DMS79 (cell line): ENCODE measurements around the gene ASXL1.
"Not testable (repeated sequence)": the region's sequence is repeated elsewhere in the genome, so short reads cannot be mapped to it uniquely, and the experiment has no call there.

Source experiments
- DNase-seq: peaks from one replicate; lab custom pipeline; 2025; lab: John Stamatoyannopoulos, UW

ASXL1 gene

GRCh38 chr20:32407131-32407750 lies 49.1 kb downstream of the ASXL1 start:
- DNase-seq: not testable (repeated sequence)

DNA sequence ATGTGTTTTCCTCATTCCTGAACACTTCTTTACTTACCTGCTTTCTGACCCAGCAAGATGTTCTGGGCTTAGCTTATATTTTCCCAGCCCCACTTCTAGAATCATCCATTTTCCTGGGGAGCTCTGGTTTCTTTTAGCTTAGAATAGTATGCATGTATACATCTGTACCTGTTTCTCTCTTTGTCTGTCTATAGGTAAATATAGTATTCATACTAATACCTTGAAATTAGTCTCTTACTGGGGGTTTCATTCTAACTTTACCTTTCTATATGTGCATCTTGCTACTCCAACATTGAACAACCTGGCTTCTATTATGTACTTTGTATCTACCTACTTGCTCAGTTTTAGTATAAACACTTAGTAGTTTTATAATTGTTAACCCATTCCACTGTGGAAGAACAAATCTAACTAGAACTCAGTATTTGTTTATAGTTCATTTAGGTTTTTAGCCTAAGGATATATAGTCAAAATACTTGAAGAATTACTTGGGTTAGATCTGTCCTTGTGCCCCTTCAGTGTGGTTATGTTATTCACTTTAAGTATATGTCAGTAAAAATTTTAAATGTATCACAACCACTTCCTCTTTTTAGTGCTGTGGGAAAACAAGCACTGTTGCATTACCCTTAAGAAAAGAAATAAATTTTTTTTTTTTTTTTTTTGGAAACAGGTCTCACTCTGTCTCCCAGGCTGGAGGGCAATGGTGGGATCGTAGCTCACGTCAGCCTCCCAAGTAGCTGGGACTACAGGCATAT lies 54.0 kb downstream of the ASXL1 start:
- DNase-seq: no peak

GRCh38 chr20:32415494-32415893 lies 57.4 kb downstream of the ASXL1 start:
- no peak for DNase-seq

DNA sequence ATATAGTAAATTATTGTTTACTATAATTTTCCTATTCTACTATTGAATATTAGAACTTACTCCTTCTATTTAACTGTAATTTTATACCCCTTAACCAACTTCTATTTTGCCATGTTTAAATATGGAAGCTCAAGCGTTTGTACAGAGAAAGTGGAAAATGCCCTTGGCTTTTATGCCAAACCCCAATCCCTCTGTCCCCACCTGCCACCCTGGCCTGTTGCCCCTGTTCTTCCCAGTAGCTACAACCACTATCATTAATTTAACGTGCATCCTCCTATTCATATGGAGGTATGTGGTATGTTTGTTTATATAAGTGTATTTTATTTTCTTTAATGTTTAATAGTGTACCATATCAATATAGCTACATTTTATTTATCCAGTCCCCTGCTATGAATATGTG lies 58.1 kb downstream of the ASXL1 start:
- DNase-seq: no peak

- no peak for DNase-seq
Observed at GRCh38 chr20:32418376-32418775, 60.2 kb downstream of the ASXL1 start.

- DNase-seq: no peak
Observed at GRCh38 chr20:32421290-32421689, 63.2 kb downstream of the ASXL1 start.

DNA sequence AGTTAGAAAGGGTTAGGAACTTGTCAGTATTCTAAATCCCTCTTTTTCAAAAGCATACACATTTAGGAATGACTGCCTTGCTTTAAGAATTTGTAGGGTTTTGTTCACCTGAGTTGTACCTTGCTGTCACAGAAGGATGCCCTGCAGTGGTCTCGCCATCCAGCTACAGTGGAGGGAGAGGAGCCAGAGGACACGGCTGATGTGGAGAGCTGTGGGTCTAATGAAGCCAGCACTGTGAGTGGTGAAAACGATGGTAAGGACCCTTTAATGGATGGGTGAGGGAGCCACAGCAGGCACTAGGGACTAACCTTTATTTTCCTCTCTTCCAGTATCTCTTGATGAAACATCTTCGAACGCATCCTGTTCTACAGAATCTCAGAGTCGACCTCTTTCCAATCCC lies 69.9 kb downstream of the ASXL1 start:
- DNase-seq: no peak

GRCh38 chr20:32429343-32429742 lies 71.2 kb downstream of the ASXL1 start:
- DNase-seq: no peak

DNA sequence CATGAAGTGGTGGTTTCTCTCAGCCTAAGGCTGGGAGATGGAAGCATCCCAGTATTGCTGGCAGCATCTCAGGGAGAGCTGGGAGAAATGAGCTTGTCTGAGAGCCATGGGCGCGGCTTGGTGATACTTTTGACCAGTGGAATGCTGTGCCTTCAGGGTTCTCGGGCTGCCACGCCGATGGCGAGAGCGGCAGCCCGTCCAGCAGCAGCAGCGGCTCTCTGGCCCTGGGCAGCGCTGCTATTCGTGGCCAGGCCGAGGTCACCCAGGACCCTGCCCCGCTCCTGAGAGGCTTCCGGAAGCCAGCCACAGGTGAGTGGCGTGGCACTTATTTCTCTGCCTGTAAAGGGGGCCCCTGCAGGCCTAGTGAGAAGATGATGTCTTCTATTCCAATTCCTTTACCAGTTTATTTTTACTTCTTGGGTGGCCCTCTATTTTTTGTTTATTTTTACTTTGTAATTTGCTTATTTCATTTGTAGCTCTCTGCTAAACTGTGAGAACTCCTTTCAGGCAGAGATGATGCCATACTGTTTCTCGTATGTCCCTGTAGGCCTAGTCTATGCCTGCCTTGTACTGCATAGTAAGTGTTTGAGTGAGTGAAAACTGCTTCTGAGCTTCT lies 71.7 kb downstream of the ASXL1 start:
- DNase-seq: no peak

GRCh38 chr20:32431457-32431856 lies 73.3 kb downstream of the ASXL1 start:
- DNase-seq: no peak

- no peak for DNase-seq
Observed at GRCh38 chr20:32432277-32432676, 74.1 kb downstream of the ASXL1 start.

DNA sequence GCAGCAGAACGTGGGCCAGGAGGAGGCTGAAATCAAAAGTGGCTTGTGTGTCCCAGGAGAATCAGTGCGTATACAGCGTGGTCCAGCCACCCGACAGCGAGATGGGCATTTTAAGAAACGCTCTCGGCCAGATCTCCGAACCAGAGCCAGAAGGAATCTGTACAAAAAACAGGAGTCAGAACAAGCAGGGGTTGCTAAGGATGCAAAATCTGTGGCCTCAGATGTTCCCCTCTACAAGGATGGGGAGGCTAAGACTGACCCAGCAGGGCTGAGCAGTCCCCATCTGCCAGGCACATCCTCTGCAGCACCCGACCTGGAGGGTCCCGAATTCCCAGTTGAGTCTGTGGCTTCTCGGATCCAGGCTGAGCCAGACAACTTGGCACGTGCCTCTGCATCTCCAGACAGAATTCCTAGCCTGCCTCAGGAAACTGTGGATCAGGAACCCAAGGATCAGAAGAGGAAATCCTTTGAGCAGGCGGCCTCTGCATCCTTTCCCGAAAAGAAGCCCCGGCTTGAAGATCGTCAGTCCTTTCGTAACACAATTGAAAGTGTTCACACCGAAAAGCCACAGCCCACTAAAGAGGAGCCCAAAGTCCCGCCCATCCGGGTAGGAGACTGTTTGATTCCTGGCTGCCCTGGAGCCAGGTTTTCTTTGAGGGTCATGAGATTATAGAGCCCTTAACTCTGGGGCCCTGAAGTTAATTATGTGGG lies 75.3 kb downstream of the ASXL1 start:
- DNase-seq: no peak

GRCh38 chr20:32434434-32434833 lies 76.3 kb downstream of the ASXL1 start:
- DNase-seq: no peak

- DNase-seq: no peak
Observed at GRCh38 chr20:32435449-32436107, 77.4 kb downstream of the ASXL1 start.

DNA sequence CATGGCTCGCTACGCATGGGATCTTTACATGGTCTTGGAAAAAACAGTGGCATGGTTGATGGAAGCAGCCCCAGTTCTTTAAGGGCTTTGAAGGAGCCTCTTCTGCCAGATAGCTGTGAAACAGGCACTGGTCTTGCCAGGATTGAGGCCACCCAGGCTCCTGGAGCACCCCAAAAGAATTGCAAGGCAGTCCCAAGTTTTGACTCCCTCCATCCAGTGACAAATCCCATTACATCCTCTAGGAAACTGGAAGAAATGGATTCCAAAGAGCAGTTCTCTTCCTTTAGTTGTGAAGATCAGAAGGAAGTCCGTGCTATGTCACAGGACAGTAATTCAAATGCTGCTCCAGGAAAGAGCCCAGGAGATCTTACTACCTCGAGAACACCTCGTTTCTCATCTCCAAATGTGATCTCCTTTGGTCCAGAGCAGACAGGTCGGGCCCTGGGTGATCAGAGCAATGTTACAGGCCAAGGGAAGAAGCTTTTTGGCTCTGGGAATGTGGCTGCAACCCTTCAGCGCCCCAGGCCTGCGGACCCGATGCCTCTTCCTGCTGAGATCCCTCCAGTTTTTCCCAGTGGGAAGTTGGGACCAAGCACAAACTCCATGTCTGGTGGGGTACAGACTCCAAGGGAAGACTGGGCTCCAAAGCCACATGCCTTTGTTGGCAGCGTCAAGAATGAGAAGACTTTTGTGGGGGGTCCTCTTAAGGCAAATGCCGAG lies 78.2 kb downstream of the ASXL1 start:
- no peak for DNase-seq

GRCh38 chr20:32436968-32437367 lies 78.8 kb downstream of the ASXL1 start:
- no peak for DNase-seq

DNA sequence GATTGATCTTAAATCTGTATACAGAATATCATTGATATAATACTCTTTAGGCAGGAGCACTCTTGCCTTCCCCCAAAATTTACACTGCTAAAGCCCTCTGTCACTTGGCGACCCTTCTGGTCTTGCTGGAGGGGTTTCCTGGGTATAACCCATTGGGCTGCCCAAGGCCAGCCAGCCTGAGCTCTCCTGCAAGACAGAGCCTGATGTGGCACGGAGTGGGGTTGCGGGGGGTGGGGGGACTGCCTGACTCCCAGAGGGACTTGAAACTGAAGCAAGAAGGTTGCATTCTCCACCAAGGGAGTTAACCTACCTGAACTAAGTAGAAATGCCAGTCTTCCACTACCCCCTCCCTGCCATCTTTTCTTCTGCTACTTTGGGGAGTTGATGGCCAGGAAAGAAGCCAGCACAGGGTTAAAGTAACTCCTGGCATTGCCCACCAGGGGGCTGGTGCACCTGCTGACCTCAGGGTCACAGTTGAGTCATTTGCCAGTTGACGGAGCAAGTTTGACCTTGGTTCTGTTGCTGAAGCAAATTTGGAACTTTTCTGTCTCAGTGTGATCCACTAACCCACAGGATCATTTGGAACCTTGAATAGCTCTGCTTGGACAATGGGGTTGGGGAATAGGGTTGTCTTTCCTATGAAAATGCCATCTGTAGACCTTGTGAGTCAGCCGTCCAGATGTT lies 79.4 kb downstream of the ASXL1 start:
- DNase-seq: no peak

DNA sequence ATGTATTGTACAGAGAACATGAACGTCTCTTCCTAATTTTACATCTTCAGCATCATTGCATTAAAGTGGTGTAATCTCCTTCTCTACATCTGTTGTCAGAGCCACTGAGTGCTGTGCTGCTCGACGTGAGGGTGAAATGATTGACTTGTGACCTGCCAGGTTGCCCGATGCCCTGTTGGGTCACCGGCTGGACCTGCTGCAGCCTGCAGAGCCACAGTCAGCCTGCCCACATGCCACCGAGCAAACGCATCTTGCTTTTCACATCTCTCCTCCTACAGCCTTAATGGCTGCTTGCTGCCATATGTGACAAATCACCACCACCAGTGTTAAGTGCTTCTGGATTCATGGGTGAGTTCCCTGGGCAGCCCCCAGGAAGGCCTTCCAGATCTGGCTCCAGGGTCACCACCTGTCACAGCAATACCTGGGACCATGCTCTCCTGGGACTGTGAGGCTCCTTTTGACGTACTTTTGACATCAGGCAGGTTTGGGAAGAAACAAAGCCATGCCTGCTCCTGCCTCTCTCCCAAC lies 80.3 kb downstream of the ASXL1 start:
- no peak for DNase-seq

DNA sequence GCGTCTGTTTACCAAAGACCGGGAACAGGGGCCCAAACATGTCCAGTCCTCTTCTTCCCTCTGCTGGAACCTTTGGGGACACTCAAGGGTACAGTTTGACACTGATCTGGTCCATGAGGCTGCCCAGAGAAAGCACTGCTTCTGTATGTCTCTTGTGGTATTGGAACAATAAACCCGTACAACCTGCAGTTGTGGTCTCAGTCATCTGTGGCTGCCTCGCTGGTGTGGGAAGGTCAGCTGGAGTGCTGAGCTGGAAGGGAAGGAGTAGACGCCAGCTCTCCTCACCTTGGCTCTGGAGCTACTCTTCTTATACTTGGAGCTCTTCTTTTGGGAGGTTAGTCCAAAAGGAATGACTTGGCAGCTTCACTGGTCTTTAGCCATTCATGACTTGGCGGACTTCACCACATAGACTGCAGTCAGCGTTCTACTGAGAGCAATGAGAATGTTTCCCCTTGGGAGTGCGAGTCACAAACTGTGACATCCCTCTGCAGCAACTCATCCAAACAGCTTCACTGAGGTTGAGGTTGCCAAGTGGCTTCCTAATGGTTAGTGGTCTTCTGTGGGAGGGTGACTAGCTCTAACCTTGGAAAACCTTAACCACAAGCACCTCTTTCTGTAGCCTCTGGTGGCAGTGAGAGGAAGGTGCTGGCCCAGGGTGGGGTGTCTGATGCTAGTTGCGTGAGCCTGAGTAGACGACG lies 81.2 kb downstream of the ASXL1 start:
- DNase-seq: no peak
